MG63 (cell line): Measurements from ENCODE around the gene SLC35G1. TPM values are rescaled to one million over a fixed set of nuclear protein-coding genes. Genes with fewer than 3 reads are reported as not detected.

ENCODE experiments used
- DNase-seq: peaks from one replicate; pipeline ENCODE4 v3.0.0-alpha.2; 2020
- H3K27me3 ChIP-seq: fragments of 250-450 bp; sonication (Bioruptor Pico); 2 replicates; pipeline ENCODE4 v1.5.1; 2020; ENCODE audit warnings: mild to moderate bottlenecking, moderate library complexity
- H3K36me3 ChIP-seq: fragments of 250-450 bp; sonication (Bioruptor Pico); 2 replicates; pipeline ENCODE4 v1.5.1; 2020; ENCODE audit warnings: mild to moderate bottlenecking, moderate library complexity
- H3K4me3 ChIP-seq: fragments of 250-450 bp; sonication (Bioruptor Pico); 2 replicates; pipeline ENCODE4 v1.5.1; 2020; ENCODE audit warnings: mild to moderate bottlenecking, moderate library complexity
- H3K9me3 ChIP-seq: fragments of 250-450 bp; sonication (Bioruptor Pico); 2 replicates; pipeline ENCODE4 v1.5.1; 2020; ENCODE audit warnings: mild to moderate bottlenecking, moderate library complexity
- total RNA-seq: library from RNA; depleted of rRNA; stranded (reverse); fragments of >200 nt; shearing (Covaris generic); gene quantifications from 2 replicates; pipeline ENCODE4 v1.2.3, GENCODE V29; 2014; ENCODE audit warnings: low replicate concordance; rRNA removed

The SLC35G1 gene
- total RNA-seq, 1 experiment from 2014 or later, result 1.6 TPM

- DNase-seq, result no peak
- Histone ChIP-seq H3K27me3 (no peaks in the 10 kb centered on the region), H3K36me3 (no peaks in the 10 kb centered on the region)
Observed at GRCh38 chr10:93916257-93917063, 22.7 kb downstream of the SLC35G1 start.

GRCh38 chr10:93917064-93917391 lies 23.2 kb downstream of the SLC35G1 start:
- no peaks in the 10 kb centered on the region for H3K36me3 ChIP-seq
- H3K9me3 ChIP-seq, result no peaks in the 10 kb centered on the region
- H3K27me3 ChIP-seq, result no peaks in the 10 kb centered on the region
- no peak overlapping the region for H3K4me3 ChIP-seq
- DNase-seq, result no peak

More at GRCh38 chr10:93916257-93917063, 22.7 kb downstream of the SLC35G1 start:
- Histone ChIP-seq H3K9me3 (no peaks in the 10 kb centered on the region), H3K4me3 (no peak overlapping the region)

GRCh38 chr10:93917821-93918220 lies 24.0 kb downstream of the SLC35G1 start:
- H3K27me3 ChIP-seq, result no peaks in the 10 kb centered on the region
- H3K36me3 ChIP-seq, result no peaks in the 10 kb centered on the region
- DNase-seq, result no peak
- no peak overlapping the region for H3K4me3 ChIP-seq
- H3K9me3 ChIP-seq, result no peaks in the 10 kb centered on the region

GRCh38 chr10:93921338-93921737 lies 27.6 kb downstream of the SLC35G1 start:
- Histone ChIP-seq H3K4me3 (no peak overlapping the region), H3K36me3 (no peaks in the 10 kb centered on the region), H3K9me3 (no peaks in the 10 kb centered on the region), H3K27me3 (no peaks in the 10 kb centered on the region)
- DNase-seq, result no peak

- H3K27me3 ChIP-seq, result no peaks in the 10 kb centered on the region
- H3K36me3 ChIP-seq, result no peaks in the 10 kb centered on the region; the same call in 1 of the 2 replicates
- DNase-seq, result peak; percentile 7
- peaks cover 6% of the 10 kb centered on the region; the same call in 1 of the 2 replicates for H3K9me3 ChIP-seq
- no peak overlapping the region for H3K4me3 ChIP-seq
Observed at GRCh38 chr10:93926613-93927012, 32.8 kb downstream of the SLC35G1 start.

GRCh38 chr10:93938140-93938539 lies 44.4 kb downstream of the SLC35G1 start:
- no peak overlapping the region for H3K4me3 ChIP-seq
- no peaks in the 10 kb centered on the region for H3K36me3 ChIP-seq
- DNase-seq, result no peak
- no peaks in the 10 kb centered on the region for H3K27me3 ChIP-seq
- H3K9me3 ChIP-seq, result no peaks in the 10 kb centered on the region

GRCh38 chr10:93940881-93941280 lies 47.1 kb downstream of the SLC35G1 start:
- Histone ChIP-seq H3K27me3 (no peaks in the 10 kb centered on the region), H3K36me3 (no peaks in the 10 kb centered on the region), H3K9me3 (no peaks in the 10 kb centered on the region), H3K4me3 (no peak overlapping the region)
- no peak for DNase-seq

- no peak for DNase-seq
- Histone ChIP-seq H3K27me3 (no peaks in the 10 kb centered on the region), H3K9me3 (no peaks in the 10 kb centered on the region), H3K36me3 (no peaks in the 10 kb centered on the region), H3K4me3 (no peak overlapping the region)
Observed at GRCh38 chr10:93941606-93942005, 47.8 kb downstream of the SLC35G1 start.

- no peaks in the 10 kb centered on the region for H3K36me3 ChIP-seq
- H3K27me3 ChIP-seq, result no peaks in the 10 kb centered on the region
- no peak for DNase-seq
- no peaks in the 10 kb centered on the region for H3K9me3 ChIP-seq
- no peak overlapping the region for H3K4me3 ChIP-seq
Observed at GRCh38 chr10:93945819-93946218, 52.0 kb downstream of the SLC35G1 start.

GRCh38 chr10:93947055-93947454 lies 53.3 kb downstream of the SLC35G1 start:
- Histone ChIP-seq H3K36me3 (no peaks in the 10 kb centered on the region), H3K4me3 (no peak overlapping the region), H3K27me3 (no peaks in the 10 kb centered on the region), H3K9me3 (no peaks in the 10 kb centered on the region)
- no peak for DNase-seq

GRCh38 chr10:93947524-93947923 lies 53.7 kb downstream of the SLC35G1 start:
- DNase-seq, result no peak
- Histone ChIP-seq H3K9me3 (no peaks in the 10 kb centered on the region), H3K4me3 (no peak overlapping the region)

GRCh38 chr10:93951905-93952304 lies 58.1 kb downstream of the SLC35G1 start:
- Histone ChIP-seq H3K4me3 (no peak overlapping the region), H3K36me3 (no peaks in the 10 kb centered on the region), H3K9me3 (peaks cover 3% of the 10 kb centered on the region; the same call in 1 of the 2 replicates), H3K27me3 (no peaks in the 10 kb centered on the region)
- no peak for DNase-seq

More at GRCh38 chr10:93947524-93947923, 53.7 kb downstream of the SLC35G1 start:
- H3K36me3 ChIP-seq, result no peaks in the 10 kb centered on the region
- H3K27me3 ChIP-seq, result no peaks in the 10 kb centered on the region

Other genes with a start within 250 kb of the SLC35G1 start
- 1.9 and 4.2 TPM in 2 replicates for gene FRA10AC1, start 191.4 kb upstream of the SLC35G1 start, total RNA-seq
- gene LGI1, start 136.0 kb upstream of the SLC35G1 start, total RNA-seq, result not detected in 2 replicates
- 1.5 and 3.9 TPM in 2 replicates for gene PLCE1, start 100.0 kb downstream of the SLC35G1 start, total RNA-seq